Cardiac atrium fibroblast (primary cell): ENCODE results near the gene ZGLP1. TPM values are rescaled to one million over a fixed set of nuclear protein-coding genes. Genes with fewer than 3 reads are reported as not detected.

Source experiments
- total RNA-seq: library from RNA; depleted of rRNA; stranded (reverse); fragments of >200 nt; gene quantifications from 2 replicates; pipeline ENCODE4 v1.2.3, GENCODE V29; 2015

Gene ZGLP1
- 0.18 TPM in 1 of 2 replicates, not detected in the other for total RNA-seq

GRCh38 chr19:10309423-10309822 lies at the start of gene ZGLP1:
ZGLP1 (minus strand) TSS chr19:10309815.

GRCh38 chr19:10339380-10339960 lies 29.9 kb upstream of the ZGLP1 start, which contains the start of gene ICAM3:
ICAM3 (minus strand) TSS chr19:10339624; CDS start chr19:10339614, 10 bp downstream.

GRCh38 chr19:10332965-10333757 lies 23.5 kb upstream of the ZGLP1 start, which contains the start of gene RAVER1:
RAVER1 (minus strand) TSS chr19:10333529; CDS start chr19:10333507, 22 bp downstream.

GRCh38 chr19:10315335-10316214 lies 6.0 kb upstream of the ZGLP1 start, which contains the start of gene FDX2:
FDX2 (minus strand) TSS chr19:10316015; CDS start chr19:10315996, 19 bp downstream.

GRCh38 chr19:10289836-10290356 lies 19.7 kb downstream of the ZGLP1 start, which contains the start of gene ICAM5:
ICAM5 (plus strand) TSS chr19:10289952; CDS start chr19:10290044, 92 bp downstream.

GRCh38 chr19:10286803-10287737 lies 22.5 kb downstream of the ZGLP1 start, which contains the start of gene ICAM4:
ICAM4 (plus strand) TSS chr19:10286955; CDS start chr19:10287013, 58 bp downstream.

GRCh38 chr19:10270616-10271394 lies 38.8 kb downstream of the ZGLP1 start, which contains the start of gene ICAM1:
ICAM1 (plus strand) TSS chr19:10271120; CDS start chr19:10271160, 40 bp downstream.

Other genes with a start within 250 kb of the ZGLP1 start
- gene SHFL, start 223.5 kb downstream of the ZGLP1 start, total RNA-seq: 25.6 and 27.6 TPM in 2 replicates
- 0.32 and 0.54 TPM in 2 replicates for gene ANGPTL6, start 207.1 kb downstream of the ZGLP1 start, total RNA-seq
- 37.5 and 44.7 TPM in 2 replicates for gene PPAN, start 203.5 kb downstream of the ZGLP1 start, total RNA-seq
- 2.6 and 3.2 TPM in 2 replicates for gene P2RY11, start 198.1 kb downstream of the ZGLP1 start, total RNA-seq
- 244 and 249 TPM in 2 replicates for gene EIF3G, start 189.9 kb downstream of the ZGLP1 start, total RNA-seq
- 38.2 and 46.0 TPM in 2 replicates for gene DNMT1, start 114.9 kb downstream of the ZGLP1 start, total RNA-seq
- 15.6 and 16.6 TPM in 2 replicates for gene S1PR2, start 78.5 kb downstream of the ZGLP1 start, total RNA-seq
- 73.3 and 77.8 TPM in 2 replicates for gene MRPL4, start 57.6 kb downstream of the ZGLP1 start, total RNA-seq
- gene ICAM1, start 38.7 kb downstream of the ZGLP1 start, total RNA-seq: 28.7 and 97.0 TPM in 2 replicates
- gene ICAM4, start 22.9 kb downstream of the ZGLP1 start, total RNA-seq: 0.49 and 0.90 TPM in 2 replicates
- gene ICAM5, start 19.9 kb downstream of the ZGLP1 start, total RNA-seq: 4.5 and 6.9 TPM in 2 replicates
- gene FDX2, start 6.2 kb upstream of the ZGLP1 start, total RNA-seq: 8.9 and 22.2 TPM in 2 replicates
- gene RAVER1, start 23.7 kb upstream of the ZGLP1 start, total RNA-seq: 18.1 and 22.6 TPM in 2 replicates
- 10.5 and 11.4 TPM in 2 replicates for gene ICAM3, start 29.8 kb upstream of the ZGLP1 start, total RNA-seq
- 55.7 and 61.9 TPM in 2 replicates for gene TYK2, start 70.8 kb upstream of the ZGLP1 start, total RNA-seq
- gene CDC37, start 93.7 kb upstream of the ZGLP1 start, total RNA-seq: 216 and 257 TPM in 2 replicates
- gene PDE4A, start 110.7 kb upstream of the ZGLP1 start, total RNA-seq: 5.4 and 9.4 TPM in 2 replicates
- 58.3 and 64.5 TPM in 2 replicates for gene KEAP1, start 193.5 kb upstream of the ZGLP1 start, total RNA-seq
- gene S1PR5, start 207.6 kb upstream of the ZGLP1 start, total RNA-seq: 0.32 and 0.36 TPM in 2 replicates
- 11.8 and 17.1 TPM in 2 replicates for gene ATG4D, start 234.1 kb upstream of the ZGLP1 start, total RNA-seq